IMR-90 (cell line): ENCODE measurements around the gene CAMK2G. TPM values are rescaled to one million over a fixed set of nuclear protein-coding genes. Genes with fewer than 3 reads are reported as not detected.

ENCODE experiments used
- ATAC-seq: fragments of 200-7000 bp; cut with Tn5 transposase; 2 replicates; pipeline ENCODE4 v1.9.1; 2020; ENCODE audit warnings: low read depth, mild to moderate bottlenecking, moderate library complexity
- BruUV-seq: library from RNA; stranded (reverse); fragments of 400-500 nt; replicated peaks from 2 replicates; lab custom pipeline; 2021; lab: Mats Ljungman, UMichigan
- CTCF ChIA-PET: fragments of 300-600 bp; formaldehyde crosslinking; extraction: SDS; loops from one replicate; lab custom pipeline; 2021; ENCODE audit warnings: antibody characterized with exemption; lab: Yijun Ruan, JAX
- POLR2A ChIA-PET: fragments of 300-600 bp; sonication (Branson Sonifier 250); formaldehyde crosslinking; loops from one replicate; lab custom pipeline; 2022; ENCODE audit warnings: antibody characterized with exemption; ENCODE audit not compliant: unreplicated experiment; lab: Charles Lee
- DNase-seq: peaks from one replicate; pipeline ENCODE4 v3.0.0; 2013
- H2AFZ ChIP-seq: replicated peaks from 2 replicates; pipeline ENCODE3; 2013; ENCODE audit warnings: low read length, mild to moderate bottlenecking; ENCODE audit not compliant: poor library complexity
- H2AK5ac ChIP-seq: 2 replicates; pipeline ENCODE4 v1.6.1; 2013; ENCODE audit warnings: low read depth, low read length, inconsistent platforms
- H2AK9ac ChIP-seq: replicated peaks from 2 replicates; pipeline ENCODE3; 2013; ENCODE audit warnings: mild to moderate bottlenecking, low read depth, low read length, moderate library complexity; ENCODE audit not compliant: poor library complexity
- H2BK120ac ChIP-seq: 2 replicates; pipeline ENCODE4 v1.6.1; 2013; ENCODE audit warnings: low read depth, low read length, inconsistent platforms
- H2BK15ac ChIP-seq: 3 replicates; pipeline ENCODE4 v1.6.1; 2013; ENCODE audit warnings: low read depth, low read length, inconsistent platforms
- H2BK20ac ChIP-seq: 2 replicates; pipeline ENCODE4 v1.6.1; 2013; ENCODE audit warnings: low read depth, mild to moderate bottlenecking, inconsistent platforms, low read length, moderate library complexity
- H2BK5ac ChIP-seq: 2 replicates; pipeline ENCODE4 v1.6.1; 2013; ENCODE audit warnings: mild to moderate bottlenecking, low read depth, low read length, inconsistent platforms; ENCODE audit not compliant: poor library complexity, severe bottlenecking
- H3K14ac ChIP-seq: replicated peaks from 2 replicates; pipeline ENCODE4 v1.6.1; 2013; ENCODE audit warnings: low read depth, low read length, inconsistent platforms
- H3K18ac ChIP-seq: 2 replicates; pipeline ENCODE4 v1.6.1; 2013; ENCODE audit warnings: low read depth, low read length, control low read depth
- H3K23ac ChIP-seq: 2 replicates; pipeline ENCODE4 v1.6.1; 2013; ENCODE audit warnings: low read depth, low read length, inconsistent platforms
- H3K27ac ChIP-seq: 2 replicates; pipeline ENCODE4 v1.5.1; 2013; ENCODE audit warnings: mild to moderate bottlenecking, control low read depth, low read length; ENCODE audit not compliant: insufficient read depth
- H3K27me3 ChIP-seq: 2 replicates; pipeline ENCODE4 v1.6.1; 2013; ENCODE audit warnings: low read length; ENCODE audit not compliant: control insufficient read depth, insufficient read depth
- H3K36me3 ChIP-seq: 2 replicates; pipeline ENCODE4 v1.6.1; 2013; ENCODE audit warnings: low read length, mixed read lengths; ENCODE audit not compliant: control insufficient read depth, insufficient read depth
- H3K4ac ChIP-seq: 2 replicates; pipeline ENCODE4 v1.6.1; 2013; ENCODE audit warnings: low read depth, low read length, inconsistent platforms
- H3K4me1 ChIP-seq: 2 replicates; pipeline ENCODE4 v1.6.1; 2013; ENCODE audit warnings: low read length, mixed read lengths; ENCODE audit not compliant: control insufficient read depth, insufficient read depth
- H3K4me2 ChIP-seq: 2 replicates; pipeline ENCODE4 v1.6.1; 2013; ENCODE audit warnings: low read depth, mild to moderate bottlenecking, control low read depth, low read length, moderate library complexity
- H3K4me3 ChIP-seq: 2 replicates; pipeline ENCODE4 v1.5.1; 2013; ENCODE audit warnings: low read depth, mild to moderate bottlenecking, control low read depth, low read length, moderate library complexity; ENCODE audit not compliant: insufficient read depth
- H3K56ac ChIP-seq: 2 replicates; pipeline ENCODE4 v1.6.1; 2013; ENCODE audit warnings: low read length, inconsistent platforms; ENCODE audit not compliant: insufficient read depth; ENCODE audit errors: extremely low read depth
- H3K79me1 ChIP-seq, 2 experiments: 2 replicates each; pipeline ENCODE4 v1.6.1; 2013; ENCODE audit warnings: low read length in 2 of 2, inconsistent platforms in 1 of 2, low read depth in 1 of 2
- H3K9ac ChIP-seq: 2 replicates; pipeline ENCODE4 v1.6.1; 2013; ENCODE audit warnings: low read depth, low read length, control low read depth
- H3K9me1 ChIP-seq: 2 replicates; pipeline ENCODE4 v1.6.1; 2013; ENCODE audit warnings: low read length, inconsistent platforms; ENCODE audit not compliant: insufficient read depth
- H3K9me3 ChIP-seq: 2 replicates; pipeline ENCODE4 v1.6.1; 2013; ENCODE audit warnings: low read length; ENCODE audit not compliant: control insufficient read depth, insufficient read depth
- H4K20me1 ChIP-seq: 2 replicates; pipeline ENCODE4 v1.6.1; 2013; ENCODE audit warnings: low read length, inconsistent platforms; ENCODE audit not compliant: insufficient read depth
- H4K5ac ChIP-seq: 2 replicates; pipeline ENCODE4 v1.6.1; 2013; ENCODE audit warnings: mild to moderate bottlenecking, low read depth, low read length, control low read depth
- H4K8ac ChIP-seq, 2 experiments: 2 replicates each; pipeline ENCODE4 v1.6.1; 2013; ENCODE audit warnings: low read depth in 2 of 2, low read length in 2 of 2, control low read depth in 1 of 2, inconsistent platforms in 1 of 2
- H4K91ac ChIP-seq: 2 replicates; pipeline ENCODE4 v1.6.1; 2013; ENCODE audit warnings: low read depth, low read length, inconsistent platforms; ENCODE audit not compliant: insufficient read depth
- BHLHE40 ChIP-seq: fragments of 150-350 bp; IDR thresholded peaks from 2 replicates; pipeline ENCODE4 v1.6.1; 2016; ENCODE audit warnings: mild to moderate bottlenecking, low read depth, low read length
- CEBPB ChIP-seq: IDR thresholded peaks from 2 replicates; pipeline ENCODE4 v1.6.1; 2012; ENCODE audit warnings: low read depth, low read length, improper control_type of control experiment
- CHD1 ChIP-seq: IDR thresholded peaks from 2 replicates; pipeline ENCODE4 v1.6.1; 2012; ENCODE audit warnings: low read depth, low read length, improper control_type of control experiment
- CTCF ChIP-seq: conservative IDR thresholded peaks from 2 replicates; pipeline ENCODE4 v1.5.1; 2012; ENCODE audit warnings: mild to moderate bottlenecking, low read depth, low read length, improper control_type of control experiment
- FOS ChIP-seq: fragments of 150-350 bp; IDR thresholded peaks from 2 replicates; pipeline ENCODE4 v1.6.1; 2016; ENCODE audit warnings: low read depth, low read length
- MAFK ChIP-seq: IDR thresholded peaks from 2 replicates; pipeline ENCODE4 v1.6.1; 2012; ENCODE audit warnings: low read depth, low read length, improper control_type of control experiment
- MXI1 ChIP-seq: IDR thresholded peaks from 2 replicates; pipeline ENCODE4 v1.6.1; 2012; ENCODE audit warnings: low read depth, mild to moderate bottlenecking, low read length, moderate library complexity, borderline replicate concordance
- NFE2L2 ChIP-seq: fragments of 150-350 bp; IDR thresholded peaks from 2 replicates; pipeline ENCODE4 v1.6.1; 2016; ENCODE audit warnings: low read depth, mild to moderate bottlenecking, low read length
- POLR2A ChIP-seq: IDR thresholded peaks from 2 replicates; pipeline ENCODE4 v1.6.1; 2012; ENCODE audit warnings: mild to moderate bottlenecking, low read depth, low read length
- RAD21 ChIP-seq: IDR thresholded peaks from 2 replicates; pipeline ENCODE4 v1.6.1; 2012; ENCODE audit warnings: low read length, improper control_type of control experiment
- RFX5 ChIP-seq: IDR thresholded peaks from 2 replicates; pipeline ENCODE4 v1.8.0; 2012; ENCODE audit warnings: low read depth, mild to moderate bottlenecking, low read length, moderate library complexity
- SMC3 ChIP-seq: fragments of 150-350 bp; IDR thresholded peaks from 2 replicates; pipeline ENCODE4 v1.6.1; 2016; ENCODE audit warnings: low read depth, mild to moderate bottlenecking, antibody characterized with exemption, low read length, moderate library complexity
- USF2 ChIP-seq: fragments of 150-350 bp; IDR thresholded peaks from 2 replicates; pipeline ENCODE4 v1.6.1; 2017; ENCODE audit warnings: mild to moderate bottlenecking, antibody characterized with exemption, low read length, low read depth
- WGBS, 2 experiments: methylation state at CpG; one replicate each; pipeline versions ENCODE4 v1.1.5 to v1.1.7; 2013; ENCODE audit warnings: missing lambda C conversion rate in 2 of 2; ENCODE audit not compliant: insufficient read length in 1 of 2; ENCODE audit errors: extremely low coverage in 2 of 2; 5-methylcytosine and 5-hydroxymethylcytosine counted together
- dilution Hi-C: fragments of 300-500 bp; cut with HindIII; formaldehyde crosslinking; loops from one replicate; pipeline ENCODE4 v1.14.3; 2018; ENCODE audit warnings: low sequenced_read_pairs; ENCODE audit not compliant: unreplicated experiment
- in situ Hi-C: fragments of 300-500 bp; cut with MboI; formaldehyde crosslinking; loops from 3 replicates; pipeline ENCODE4 v1.14.3; 2019; ENCODE audit warnings: low sequenced_read_pairs, inconsistent platforms, mixed read lengths
- intact Hi-C: fragments of 100-400 bp; cut with micrococcal nuclease; formaldehyde crosslinking; loops from 2 replicates; pipeline ENCODE4 v1.10.0; 2022
- polyA plus RNA-seq, 3 experiments: library from polyadenylated mRNA; depleted of rRNA; stranded (reverse); fragments of >200 nt; gene quantifications; 2 replicates each; pipeline ENCODE4 v1.2.3, GENCODE V29; 2012; ENCODE audit warnings: low replicate concordance in 1 of 3
- total RNA-seq: library from RNA; depleted of rRNA; stranded (reverse); fragments of >200 nt; gene quantifications from 2 replicates; pipeline ENCODE4 v1.2.3, GENCODE V29; 2012

The CAMK2G gene
- total and polyA plus RNA-seq, 2 of the 4 experiments (the other 2 are of a cell fraction): 20.4 to 25.4 TPM

GRCh38 chr10:73781879-73782748 lies 92.2 kb downstream of the CAMK2G start, which contains the start of gene CHCHD1 (continued):
- TF ChIP-seq RAD21: no peak
- no peak for TF ChIP-seq FOS
- no peak for TF ChIP-seq MAFK
- no peak for TF ChIP-seq NFE2L2

DNA sequence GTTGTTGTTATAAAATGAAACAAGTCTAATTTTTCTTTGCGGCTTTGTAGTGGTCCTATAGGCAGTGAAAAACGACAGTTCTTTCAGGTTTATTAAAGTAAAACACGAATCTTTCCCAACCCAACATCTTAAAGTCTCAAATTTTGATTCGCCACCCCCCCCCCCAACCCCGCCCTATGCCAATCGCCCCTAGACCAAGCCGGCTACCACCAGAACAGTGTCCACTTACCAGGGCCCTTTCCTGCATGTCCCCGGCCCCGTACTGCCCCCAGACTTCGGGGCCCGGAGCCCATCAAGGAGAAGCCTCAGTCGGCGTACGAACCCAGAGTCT lies 92.8 kb downstream of the CAMK2G start:
- in situ Hi-C loops (no loop called here), intact Hi-C loops (loop anchor here (2.0 kb wide), 1 partner anchor 37 kb away; the partner anchor contains the start of gene SEC24C), dilution Hi-C loops (no loop called here)
- no TSS peak for BruUV-seq
- no peak for DNase-seq
- Histone ChIP-seq H3K14ac (peak overlapping the region; percentile 86), H3K27me3 (no peaks in the 10 kb centered on the region), H2BK5ac (peak overlapping the region; percentile 53), H4K5ac (no peak overlapping the region; the same call in 1 of the 2 replicates), H2BK20ac (no peak overlapping the region), H4K91ac (no peak overlapping the region; the same call in 1 of the 2 replicates), H3K9me1 (no peaks in the 10 kb centered on the region), H3K23ac (peak overlapping the region; percentile 67), H4K8ac (peak overlapping the region; percentile 1 to 91), H2AFZ (peak overlapping the region; percentile 97), H3K18ac (no peak overlapping the region), H4K20me1 (peaks cover 8% of the 10 kb centered on the region), H3K36me3 (peaks cover 7% of the 10 kb centered on the region), H3K9ac (peak overlapping the region; percentile 87), H3K4me1 (peaks cover 3% of the 10 kb centered on the region; the same call in 1 of the 2 replicates), H2BK120ac (no peak overlapping the region), H3K9me3 (no peaks in the 10 kb centered on the region), H2AK9ac (peak overlapping the region; percentile 86), H3K56ac (peak overlapping the region; percentile 88), H3K4me2 (peak overlapping the region; percentile 95), H3K4me3 (peak overlapping the region; percentile 92), H3K4ac (peak overlapping the region; percentile 87), H3K27ac (peak overlapping the region; percentile 82), H3K79me1 (peaks cover 16 to 52% of the 10 kb centered on the region in 2 experiments), H2BK15ac (no peak overlapping the region), H2AK5ac (peak overlapping the region; percentile 63; the same call in 1 of the 2 replicates)
- peak; percentile 6 for ATAC-seq
- ChIA-PET CTCF (interaction anchor here (1.0 kb wide), 1 partner anchor 109 kb away, joined by 3 read pairs; no protein-coding TSS in a partner anchor), POLR2A (interaction anchor here (0.7 kb wide), 1 partner anchor 37 kb away, joined by 4 read pairs; no protein-coding TSS in a partner anchor)
- 0% methylated on average over 7 of the region's 14 CpGs; no CpG with 5 or more reads in 1 of the 2 experiments for WGBS, 2 experiments
- TF ChIP-seq CTCF: no peak
- no peak for TF ChIP-seq USF2
- no peak for TF ChIP-seq RAD21
- TF ChIP-seq MAFK: no peak
- no peak for TF ChIP-seq CHD1
- no peak for TF ChIP-seq SMC3
- TF ChIP-seq MXI1: no peak
- TF ChIP-seq CEBPB: no peak
- no peak for TF ChIP-seq RFX5
- no peak for TF ChIP-seq POLR2A
- no peak for TF ChIP-seq BHLHE40
- TF ChIP-seq FOS: no peak
